GM21423 (cell line): ENCODE results near the gene CDH19.
"Not testable (repeated sequence)": the region's sequence is repeated elsewhere in the genome, so short reads cannot be mapped to it uniquely, and the experiment has no call there.

ENCODE experiments used
- ATAC-seq: cut with Tn5 transposase; IDR thresholded peaks from one replicate; pipeline ENCODE4 v1.9.1; 2021; ENCODE audit warnings: mild to moderate bottlenecking, moderate library complexity; ENCODE audit not compliant: unreplicated experiment

The CDH19 gene

DNA sequence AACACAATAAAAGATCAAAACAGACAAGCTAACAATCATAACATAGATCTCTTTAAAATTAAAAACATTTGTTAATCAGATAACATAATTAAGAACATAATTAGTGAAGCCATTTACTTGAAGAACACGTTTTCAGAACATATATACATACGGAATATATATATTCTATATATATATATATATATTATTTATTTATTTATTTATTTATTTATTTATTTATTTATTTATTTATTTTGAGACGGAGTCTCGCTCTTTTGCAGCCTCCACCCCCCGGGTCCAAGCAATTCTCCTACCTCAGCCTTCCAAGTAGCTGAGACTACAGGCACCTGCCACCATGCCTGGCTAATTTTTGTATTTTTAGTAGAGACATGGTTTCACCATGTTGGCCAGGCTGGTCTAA lies 137.7 kb downstream of the CDH19 start:
- ATAC-seq, result not testable (repeated sequence)

- ATAC-seq, result no peak
Measured at GRCh38 chr18:66461344-66461743, 142.5 kb downstream of the CDH19 start.

DNA sequence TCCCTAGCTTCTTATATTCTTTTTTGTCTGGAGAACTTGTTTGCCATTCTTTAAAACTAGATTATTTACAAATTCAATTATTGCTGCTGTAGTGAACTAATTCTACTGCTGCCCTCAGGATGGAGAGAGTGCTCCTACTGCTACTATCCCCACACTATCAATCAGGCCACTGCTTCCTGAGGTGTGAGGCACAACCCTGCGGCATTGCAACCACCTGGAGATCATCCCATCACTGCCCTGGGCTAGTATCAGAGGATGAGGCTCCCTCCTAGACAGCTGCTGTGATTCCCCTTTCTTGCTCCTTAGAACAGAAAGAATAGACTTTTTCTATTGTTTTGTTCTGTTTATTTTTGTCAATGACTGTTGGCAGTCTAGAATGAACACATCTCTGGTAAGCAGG lies 146.6 kb downstream of the CDH19 start:
- ATAC-seq, result no peak
